ENCODE measurements around the gene NETO1. TPM values are rescaled to one million over a fixed set of nuclear protein-coding genes. Genes with fewer than 3 reads are reported as not detected.

The NETO1 gene
- total RNA-seq, 1 experiment from 2014 or later, result 5.9 TPM

GRCh38 chr18:72868585-72869225 is 918 bp upstream of the NETO1 start:
- peaks cover 63% of the 10 kb centered on the region for H3K27me3 Mint-ChIP-seq (ENCODE audit: low read depth)
- WGBS (ENCODE audit: extremely low coverage, insufficient read length, low lambda C conversion rate), result no CpG with 5 or more reads among the region's 62 CpGs
- peaks cover 4% of the 10 kb centered on the region; the same call in 1 of the 2 replicates for H3K27me3 ChIP-seq (ENCODE audit: insufficient read depth, low read length)

More at GRCh38 chr18:72868585-72869225, 918 bp upstream of the NETO1 start:
- Histone ChIP-seq H3K23ac (ENCODE audit: insufficient read length, low read depth, low read length) (no peak overlapping the region), H3K4ac (ENCODE audit: low read depth, low read length) (no peak overlapping the region), H3K56ac (ENCODE audit: insufficient read length, low read depth, low read length) (no peak overlapping the region), H3K27ac (ENCODE audit: insufficient read length, low read depth, low read length) (no peak overlapping the region), H3K18ac (ENCODE audit: insufficient read length, low read depth, low read length) (no peak overlapping the region), H3K4me2 (ENCODE audit: insufficient read depth, insufficient read length, low read length) (peak overlapping the region; percentile 87), H2BK5ac (ENCODE audit: insufficient read length, low read length) (no peak overlapping the region), H3T11ph (ENCODE audit: low read length) (no peak overlapping the region), H3K9ac (ENCODE audit: extremely low read depth, insufficient read length, low read length) (peak overlapping the region; percentile 36), H3K79me2 (ENCODE audit: insufficient read depth, low read length) (no peaks in the 10 kb centered on the region), H2BK15ac (ENCODE audit: low read depth, low read length) (no peak overlapping the region), H4K91ac (ENCODE audit: insufficient read length, low read depth, low read length) (no peak overlapping the region), H3K23me2 (ENCODE audit: insufficient read length, low read depth, low read length, poor library complexity, severe bottlenecking) (peaks cover 23% of the 10 kb centered on the region), H3K14ac (ENCODE audit: insufficient read depth, low read length) (0 out of 2 replicates have a peak overlapping the region, but pooled peaks have one; percentile 63), H4K5ac (ENCODE audit: insufficient read length, low read depth, low read length) (no peak overlapping the region), H3K79me1 (ENCODE audit: insufficient read depth, low read depth, low read length, poor library complexity, severe bottlenecking) (no peaks in the 10 kb centered on the region), H3K9me3 (ENCODE audit: control insufficient read depth, low read depth, low read length) (no peaks in the 10 kb centered on the region), H2AK5ac (ENCODE audit: insufficient read length, low read length) (no peak overlapping the region), H3K4me1 (ENCODE audit: insufficient read depth, low read length) (peaks cover 3% of the 10 kb centered on the region; the same call in 1 of the 2 replicates), H2BK120ac (ENCODE audit: low read depth, low read length, poor library complexity, severe bottlenecking) (no peak overlapping the region), H2BK20ac (ENCODE audit: low read depth, low read length, poor library complexity, severe bottlenecking) (no peak overlapping the region), H2BK12ac (ENCODE audit: insufficient read length, low read depth, low read length) (no peak overlapping the region), H2AFZ (ENCODE audit: low read length) (no peak overlapping the region), H4K20me1 (ENCODE audit: control insufficient read depth, insufficient read depth, insufficient read length) (no peaks in the 10 kb centered on the region), H4K8ac (replicated peaks; ENCODE audit: insufficient read length, low read depth, low read length) (no peak overlapping the region)
- Mint-ChIP-seq H3K27ac (no peak overlapping the region), H3K4me1 (peaks cover 17 to 29% of the 10 kb centered on the region in 2 experiments), H3K36me3 (ENCODE audit: insufficient read depth in 1 of 3, low read depth in 3 of 3) (peaks cover 2 to 4% (median 4%) of the 10 kb centered on the region in 3 experiments; a peak in 4 of 7 replicates), H3K4me3 (peak overlapping the region; percentile 76 to 80), H3K9me3 (no peaks in the 10 kb centered on the region)
- no peak for TF ChIP-seq CTCF (conservative IDR thresholded peaks at IDR 0.05)
- peak; percentile 36 for DNase-seq
